SKM-1 (cell line): ENCODE data around the gene SKI.

Experiments
- DNase-seq: peaks from one replicate; lab custom pipeline; 2025; ENCODE audit not compliant: unreplicated experiment; lab: John Stamatoyannopoulos, UW

Gene SKI

DNA sequence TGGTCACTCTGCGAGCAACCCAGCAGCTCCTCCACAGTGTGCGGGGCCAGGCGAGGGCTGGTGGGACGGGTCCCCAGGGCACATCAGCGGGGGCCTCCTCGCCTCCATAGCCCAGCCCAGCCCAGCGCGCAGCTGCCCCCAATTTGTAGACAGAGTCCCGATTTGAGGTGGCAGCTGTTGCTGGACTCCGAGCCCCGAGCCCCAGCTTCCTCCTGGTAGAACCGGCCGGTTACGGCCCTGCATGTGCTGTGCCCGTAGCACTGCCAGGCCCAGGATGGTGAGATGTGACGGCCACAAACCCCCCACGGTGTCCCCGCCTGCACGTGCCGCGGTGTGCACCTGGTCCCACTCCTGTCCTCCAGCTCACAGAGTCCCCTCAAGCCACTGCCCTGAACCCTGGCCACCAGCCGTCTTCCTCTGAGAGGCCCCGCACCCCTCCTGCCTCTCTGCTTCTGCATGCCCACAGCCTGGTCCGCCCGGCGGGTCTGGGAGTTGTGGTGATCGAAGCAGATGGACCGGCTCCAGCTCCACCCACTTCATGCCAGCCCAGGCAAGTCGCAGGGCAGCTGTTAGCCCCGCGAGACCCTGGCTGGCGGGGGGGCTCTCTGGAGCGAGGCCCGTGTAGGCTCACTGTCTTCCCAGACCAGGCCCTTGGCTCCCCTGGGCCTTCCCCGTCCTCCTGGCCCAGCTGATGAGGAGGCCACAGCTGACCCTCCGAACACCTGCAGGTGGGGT lies 107.8 kb downstream of the SKI start:
- no peak for DNase-seq

DNA sequence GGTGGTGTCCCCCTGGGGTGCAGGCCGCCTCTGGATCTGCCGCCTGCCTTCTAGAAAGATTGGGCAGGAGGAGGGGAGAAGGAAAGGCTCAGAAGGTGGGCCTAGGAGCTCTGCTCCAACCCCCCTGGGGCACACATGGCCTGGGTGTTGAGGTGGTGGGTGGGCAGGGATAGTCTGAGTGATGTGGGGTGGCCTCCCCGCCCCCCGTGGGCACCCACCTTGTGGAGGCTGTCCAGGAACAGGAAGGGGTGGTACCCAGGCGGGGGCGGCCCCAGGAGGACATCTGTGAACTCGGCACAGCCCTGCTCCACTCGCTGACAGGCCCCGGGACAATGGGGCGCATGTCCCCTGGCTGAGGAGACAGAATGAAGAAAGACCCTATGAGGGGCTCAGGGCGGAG lies 108.4 kb downstream of the SKI start:
- no peak for DNase-seq

DNA sequence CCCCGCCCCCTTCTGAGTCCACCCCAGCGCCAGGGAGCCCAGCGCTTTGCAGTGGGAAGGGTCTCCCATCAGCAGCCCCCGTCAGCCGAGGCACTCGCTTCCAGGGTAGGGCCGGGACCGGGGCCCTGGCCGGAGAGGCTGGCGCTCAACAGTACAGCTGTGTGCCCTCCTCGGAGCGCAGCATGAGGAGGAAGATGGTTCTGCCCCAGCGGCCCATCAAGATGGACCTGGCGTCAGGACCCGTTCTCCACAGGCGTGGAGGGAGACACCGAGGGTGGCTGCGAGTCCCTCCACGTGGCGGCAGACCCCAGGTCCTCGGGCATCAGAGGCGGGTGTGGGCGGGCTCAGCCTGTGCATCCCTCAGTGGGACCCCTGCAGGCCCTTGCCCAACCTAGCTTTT lies 109.0 kb downstream of the SKI start:
- no peak for DNase-seq

DNA sequence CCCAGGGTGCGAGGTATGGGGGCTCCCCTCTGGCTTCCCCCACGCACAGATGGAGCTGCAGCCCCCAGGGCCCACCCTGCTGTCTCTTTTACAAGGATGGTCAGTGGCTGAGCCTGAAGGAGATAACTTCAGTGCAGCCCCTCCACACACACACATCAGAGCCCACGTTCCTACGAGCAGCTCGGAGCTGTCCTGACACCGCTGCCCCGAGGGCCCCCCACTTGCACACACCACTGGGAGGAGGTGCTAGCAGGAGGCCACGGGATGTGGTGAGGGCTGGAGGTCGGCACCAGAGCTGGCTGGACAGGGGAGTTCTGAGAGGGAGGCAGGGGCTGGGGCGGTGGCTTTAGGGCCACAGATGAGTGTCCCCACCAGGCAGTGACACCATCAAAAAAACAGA lies 109.4 kb downstream of the SKI start:
- no peak for DNase-seq

DNA sequence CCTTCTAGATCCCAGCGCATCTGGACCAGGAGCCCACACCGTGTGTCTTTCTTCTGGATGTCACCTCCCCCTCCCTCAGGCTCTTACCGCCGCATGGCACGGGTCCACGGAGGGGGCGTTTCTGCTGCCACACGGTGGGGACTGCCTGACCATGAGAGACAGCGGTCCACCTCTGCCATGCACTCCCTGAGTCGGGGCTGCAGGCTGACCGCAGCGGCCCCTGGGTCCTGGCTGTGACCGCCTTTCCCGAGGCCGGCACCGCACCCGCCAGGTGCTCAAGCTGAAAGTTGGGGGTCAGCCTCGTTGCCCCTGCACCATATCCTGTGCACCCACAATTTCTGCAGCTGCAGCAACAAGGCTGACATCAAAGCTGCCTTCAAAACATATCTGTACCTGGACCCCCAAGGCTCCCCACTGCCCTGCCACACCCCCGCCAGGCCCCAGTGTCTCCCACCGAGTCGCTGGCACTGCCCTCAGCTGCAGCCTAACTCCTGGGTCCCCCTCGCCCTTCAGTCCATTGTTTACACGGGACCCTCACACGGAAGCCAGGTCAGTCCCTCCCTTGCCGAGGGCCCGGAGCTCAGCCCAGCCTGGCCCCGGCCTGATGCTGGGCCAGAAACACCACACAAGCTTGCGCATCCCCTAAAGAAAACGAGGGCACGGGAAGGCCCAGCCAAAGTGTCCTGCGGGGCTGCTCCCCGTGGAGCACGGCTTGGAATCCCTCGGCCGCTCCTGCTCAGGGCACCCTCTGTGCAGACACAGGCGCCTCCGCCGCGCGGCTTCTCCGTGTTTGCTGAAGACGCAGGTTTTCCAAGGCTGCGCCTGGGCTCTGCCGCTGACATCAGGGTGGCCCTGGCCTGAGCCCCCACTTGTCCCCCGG lies 111.3 kb downstream of the SKI start:
- no peak for DNase-seq

DNA sequence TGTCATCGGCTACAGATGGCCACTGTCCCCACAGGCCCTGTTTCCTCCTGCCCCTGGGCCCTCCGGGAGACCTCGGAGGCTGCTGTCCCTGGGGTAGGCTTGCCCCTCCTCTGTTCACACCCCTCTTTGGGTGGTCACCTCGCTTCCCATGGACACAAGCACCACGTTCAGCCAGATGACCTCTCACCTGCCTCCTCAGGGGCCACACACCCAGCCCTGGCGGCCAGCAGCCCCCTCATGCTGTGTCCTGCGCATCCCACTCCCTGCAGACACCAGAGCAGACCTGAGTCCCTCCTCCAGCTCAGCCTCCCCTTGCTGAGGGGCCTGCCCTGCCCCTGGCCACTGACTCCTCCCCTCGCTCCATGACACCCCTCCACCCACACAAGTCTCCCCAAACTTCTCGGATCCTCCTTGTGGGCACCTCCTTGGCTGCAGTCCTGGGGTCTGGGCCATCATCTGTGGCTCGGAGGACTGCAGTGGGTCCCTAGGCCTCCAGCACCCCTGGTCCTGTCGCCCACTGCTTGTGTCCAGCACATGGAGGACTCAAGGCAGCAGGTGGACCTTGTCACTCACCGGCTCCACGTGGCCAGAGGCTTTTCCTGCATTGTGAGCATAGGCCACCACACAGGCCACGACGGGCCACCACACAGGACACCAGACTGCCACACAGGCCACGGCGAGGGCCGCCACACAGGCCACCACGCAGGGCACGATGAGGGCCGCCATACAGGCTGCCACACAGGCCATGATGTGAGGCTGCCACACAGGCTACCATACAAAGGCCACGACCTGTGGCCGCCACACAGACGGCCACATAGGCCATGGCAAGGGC lies 112.2 kb downstream of the SKI start:
- no peak for DNase-seq

DNA sequence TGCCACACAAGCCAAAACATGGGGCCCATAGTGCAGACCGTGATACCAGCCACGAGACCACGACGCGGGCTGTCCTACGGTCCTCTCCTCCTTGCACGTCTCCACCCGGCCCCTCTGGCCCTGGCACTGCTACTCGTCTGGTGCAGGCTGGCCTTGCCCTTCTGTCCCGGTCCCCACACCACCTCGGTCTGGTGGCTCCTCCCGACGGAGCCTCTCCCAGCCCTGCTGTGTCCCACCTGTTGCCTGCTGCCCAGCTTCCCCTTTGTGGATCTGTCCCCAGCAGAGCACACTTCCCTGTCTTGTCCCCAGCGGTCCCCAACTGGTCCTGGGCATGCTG lies 112.8 kb downstream of the SKI start:
- DNase-seq: no peak

DNA sequence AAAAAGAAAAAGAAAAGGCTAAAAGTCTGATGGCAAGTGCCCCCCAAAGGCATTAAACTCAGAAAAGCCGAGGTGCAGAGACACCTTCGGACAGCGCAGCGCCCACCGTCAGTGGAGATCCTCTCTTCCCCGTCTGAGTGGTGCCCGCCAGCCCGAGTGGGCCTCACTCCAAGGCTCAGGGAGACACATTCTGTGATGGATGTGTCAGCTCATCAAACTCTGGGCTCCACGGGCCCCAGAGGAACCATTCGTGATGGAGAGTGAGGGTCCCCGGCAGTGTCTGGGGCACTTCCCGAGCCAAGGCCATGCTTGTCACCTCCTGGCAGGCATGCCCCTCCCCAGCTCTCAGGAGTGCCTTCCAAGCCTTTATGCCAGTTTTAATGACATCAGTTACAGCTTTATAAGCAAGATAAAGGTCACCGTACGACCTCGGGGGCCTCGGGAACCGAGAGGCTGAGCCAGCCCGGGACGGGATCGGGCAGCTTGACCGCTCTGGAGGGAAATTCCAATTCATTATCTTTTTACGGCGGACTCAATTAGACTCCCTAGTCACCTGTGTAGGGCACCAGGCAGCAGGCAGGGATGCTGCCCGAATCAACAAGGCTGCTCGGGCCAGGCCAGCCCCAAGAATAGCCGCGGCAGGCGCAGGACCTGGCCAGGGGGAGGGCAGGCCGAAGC lies 113.7 kb downstream of the SKI start:
- no peak for DNase-seq

DNA sequence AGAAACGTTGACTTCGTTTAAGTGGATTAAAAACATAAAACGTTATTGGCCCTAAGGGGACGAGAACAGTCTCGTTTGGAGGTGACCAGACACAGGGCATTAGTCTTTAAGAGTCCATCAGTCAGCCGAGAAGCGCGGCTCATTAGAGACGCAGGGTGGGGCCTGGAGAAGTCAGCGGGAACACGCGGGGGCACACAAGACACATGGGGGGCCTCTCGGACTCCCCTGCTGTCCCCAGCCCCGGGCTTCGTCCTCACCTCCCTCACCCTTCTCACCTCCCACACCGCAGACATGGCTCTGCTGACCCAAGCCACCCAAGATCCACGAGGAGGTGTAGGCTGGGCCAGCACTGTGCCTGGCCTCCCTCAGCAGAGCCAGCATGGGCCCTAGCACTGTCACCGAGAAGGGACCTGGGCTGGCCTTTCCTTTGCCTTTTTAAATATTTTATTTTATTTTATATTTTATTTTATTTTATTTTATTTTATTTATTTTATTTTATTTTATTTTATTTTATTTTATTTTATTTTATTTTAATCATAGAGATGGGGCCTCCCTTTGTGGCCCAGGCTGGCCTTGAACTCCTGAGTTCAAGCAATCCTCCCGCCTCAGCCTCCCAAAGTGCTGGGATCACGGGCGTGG lies 114.4 kb downstream of the SKI start:
- no peak for DNase-seq

DNA sequence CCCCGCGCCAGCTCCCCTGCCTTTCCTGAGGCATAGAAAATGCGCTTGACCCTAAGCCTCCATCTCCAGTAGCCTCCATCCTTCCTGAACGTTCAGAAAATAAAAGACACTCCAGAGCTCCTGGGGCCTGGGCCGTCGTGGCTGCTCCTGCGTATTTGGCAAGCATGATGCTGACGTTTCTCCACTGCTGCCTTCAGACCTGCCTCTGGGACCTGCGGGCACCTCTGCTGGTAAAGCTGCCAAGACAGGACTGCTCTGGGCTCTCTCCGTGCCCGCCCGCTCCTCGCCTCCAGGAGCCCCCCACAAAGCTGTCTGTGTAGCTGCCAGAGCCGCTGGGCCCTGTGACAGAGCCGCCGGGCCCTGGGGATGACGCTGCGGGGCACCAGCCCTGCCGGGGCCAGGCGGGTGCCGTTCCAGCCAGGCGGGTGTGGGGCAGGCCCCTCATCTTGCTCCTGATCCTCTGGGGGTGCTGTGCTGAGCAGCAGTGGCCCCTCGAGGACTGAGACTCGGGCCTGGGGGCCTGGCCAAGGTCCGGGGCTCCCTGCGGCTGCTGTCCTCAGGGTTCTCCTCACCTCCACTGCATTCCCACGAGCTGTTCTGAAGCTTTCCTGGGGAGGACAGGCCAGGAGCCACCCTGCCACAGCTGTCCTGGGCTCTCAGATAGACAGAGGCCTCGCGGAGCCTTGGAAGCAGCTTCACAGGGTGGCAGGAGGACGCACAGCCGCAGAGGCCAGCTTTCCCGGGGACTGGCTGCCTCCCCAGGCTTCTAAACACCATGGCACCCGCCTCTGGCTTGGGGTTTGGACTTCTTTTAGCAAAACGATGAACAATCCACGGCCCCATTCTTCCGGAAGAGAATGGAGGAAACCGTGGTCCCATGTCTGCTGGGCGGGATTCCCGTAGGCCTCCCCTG lies 115.2 kb downstream of the SKI start:
- DNase-seq: no peak

DNA sequence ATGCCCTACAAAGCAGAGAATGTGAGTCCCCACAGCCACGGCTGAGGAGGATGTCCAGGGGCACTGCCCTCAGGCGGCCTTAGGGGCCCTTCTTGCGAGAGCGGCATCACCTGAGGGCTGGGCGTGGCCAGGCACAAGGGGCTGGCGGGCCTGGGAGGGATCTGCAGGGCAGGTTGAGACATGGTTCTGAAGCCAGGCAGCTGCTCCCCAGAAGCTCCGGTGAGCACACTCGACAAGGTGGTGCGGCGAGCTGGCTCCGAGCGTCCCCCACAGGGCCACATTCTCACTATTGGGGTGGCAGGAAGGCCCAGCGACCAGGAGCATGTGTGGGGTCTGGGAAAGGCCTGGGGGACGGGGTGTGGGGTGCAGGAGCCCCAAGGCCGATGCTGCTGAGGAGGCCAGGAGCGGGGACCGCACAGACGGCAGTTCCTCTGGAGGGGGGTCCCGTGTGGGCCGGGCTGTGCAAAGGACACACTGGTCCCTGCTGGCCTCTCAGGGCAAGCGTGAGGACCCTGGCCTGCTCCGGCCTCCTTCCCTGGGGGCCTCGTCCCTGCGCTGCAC lies 116.1 kb downstream of the SKI start:
- no peak for DNase-seq

DNA sequence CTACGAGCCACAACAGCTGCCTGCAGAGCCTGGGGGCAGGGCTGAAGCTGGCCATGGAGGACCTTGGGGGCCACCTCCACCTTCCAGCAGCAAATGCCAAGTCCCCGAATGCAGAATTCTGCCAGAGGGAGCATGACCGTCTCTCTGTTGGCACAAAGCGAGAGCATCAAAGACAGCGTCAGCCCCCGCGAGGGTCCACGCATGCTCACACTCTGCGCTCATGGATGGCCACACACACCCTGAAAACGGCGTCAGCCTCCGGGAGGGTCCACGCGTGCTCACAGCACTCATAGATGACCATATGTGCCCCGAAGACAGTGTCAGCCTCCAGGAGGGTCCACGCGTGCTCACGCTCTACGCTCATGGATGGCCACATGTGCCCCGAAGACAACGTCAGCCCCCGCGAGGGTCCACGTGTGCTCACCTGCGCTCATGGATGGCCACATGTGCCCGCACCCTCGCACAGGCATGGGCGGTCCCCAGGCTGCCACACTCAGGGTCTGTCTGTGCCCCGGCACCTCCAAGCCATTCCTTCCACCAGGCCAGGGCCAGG lies 116.7 kb downstream of the SKI start:
- no peak for DNase-seq

DNA sequence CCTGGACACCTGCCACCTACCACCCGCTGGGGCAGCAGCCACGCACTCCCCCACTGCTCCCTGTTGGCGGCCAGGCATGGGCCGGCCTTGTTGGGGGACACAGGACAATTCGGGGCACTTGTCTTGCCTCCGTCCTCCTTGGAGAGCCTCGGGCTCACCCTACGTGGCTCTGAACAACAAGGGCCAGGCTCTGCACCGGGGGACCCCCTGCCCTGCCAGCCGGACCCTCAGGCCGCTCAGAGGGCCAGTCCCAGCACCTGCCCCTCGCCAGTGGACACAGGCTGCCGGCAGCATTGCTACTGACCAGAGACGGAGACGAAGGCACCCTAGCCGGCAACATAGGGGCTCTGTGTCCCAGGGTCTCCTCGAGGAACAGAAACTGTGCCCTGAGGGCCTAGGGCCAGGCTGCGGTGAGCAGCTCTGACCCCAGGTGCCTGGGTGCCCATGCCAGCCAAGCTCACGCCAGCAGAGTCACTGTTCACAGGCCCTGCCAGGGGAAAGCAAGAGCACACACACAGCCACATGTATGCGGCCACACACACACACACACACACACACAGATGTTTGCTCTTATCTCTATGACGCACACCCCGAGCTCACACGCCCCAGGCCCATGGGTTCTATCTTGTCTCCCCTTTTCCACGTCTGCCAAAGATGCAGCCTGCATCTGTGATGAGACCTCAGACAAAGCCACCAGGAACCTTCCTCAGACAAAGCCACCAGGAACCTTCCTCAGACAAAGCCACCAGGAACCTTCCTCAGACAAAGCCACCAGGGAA lies 117.4 kb downstream of the SKI start:
- DNase-seq: no peak

DNA sequence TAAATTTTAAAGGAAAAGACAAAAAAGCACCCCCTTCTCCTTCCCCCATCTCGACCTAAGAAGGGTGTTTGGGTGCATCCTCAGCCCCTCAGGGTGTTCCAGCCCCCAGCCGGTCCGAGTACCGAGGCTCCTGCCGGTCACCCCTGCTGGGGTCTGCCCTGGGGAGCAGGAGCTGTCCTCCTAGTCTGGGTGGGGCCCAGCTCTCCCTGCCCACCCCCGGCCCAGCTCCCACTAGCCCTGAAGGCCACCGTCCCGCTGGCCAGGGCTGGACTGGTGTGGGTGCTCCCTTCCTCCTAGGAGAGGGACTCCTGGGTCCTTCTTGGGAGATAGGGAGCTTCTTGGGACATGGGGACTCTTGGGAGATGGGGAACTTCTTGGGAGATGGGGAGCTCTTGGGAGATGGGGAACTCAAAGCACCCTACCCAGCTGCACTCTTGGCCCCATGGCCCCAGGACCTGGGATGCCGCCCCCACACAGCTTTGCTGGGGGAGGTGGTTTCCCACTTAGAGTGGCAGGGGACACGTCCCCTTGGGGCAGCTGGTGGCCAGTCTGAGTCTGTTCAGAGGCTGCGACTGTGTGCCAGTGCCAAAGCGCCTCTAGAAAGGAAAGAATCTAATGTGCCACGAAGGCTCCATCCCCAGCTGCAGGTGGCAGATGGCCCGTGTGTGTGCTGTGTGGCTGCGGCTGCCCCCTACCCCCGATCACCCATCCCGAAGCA lies 118.7 kb downstream of the SKI start:
- DNase-seq: no peak

DNA sequence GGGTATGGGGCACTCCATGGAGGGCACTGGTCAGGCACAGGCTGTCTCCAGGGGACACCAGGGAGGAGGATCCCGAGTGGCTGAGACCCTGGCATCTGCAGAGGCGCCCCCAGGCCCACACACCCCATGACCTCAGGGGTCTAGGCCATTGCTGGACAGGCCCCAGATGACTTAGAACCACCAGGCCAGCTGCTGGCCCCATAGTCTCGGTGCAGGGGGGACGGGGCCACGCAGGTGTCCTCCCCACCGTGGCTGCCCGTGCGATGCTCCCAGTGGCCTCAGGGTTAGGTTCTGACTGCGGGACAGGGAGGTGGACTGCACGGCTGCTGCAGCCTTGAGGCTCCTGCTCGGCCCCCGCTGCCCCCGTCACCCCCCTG lies 119.3 kb downstream of the SKI start:
- DNase-seq: no peak

DNA sequence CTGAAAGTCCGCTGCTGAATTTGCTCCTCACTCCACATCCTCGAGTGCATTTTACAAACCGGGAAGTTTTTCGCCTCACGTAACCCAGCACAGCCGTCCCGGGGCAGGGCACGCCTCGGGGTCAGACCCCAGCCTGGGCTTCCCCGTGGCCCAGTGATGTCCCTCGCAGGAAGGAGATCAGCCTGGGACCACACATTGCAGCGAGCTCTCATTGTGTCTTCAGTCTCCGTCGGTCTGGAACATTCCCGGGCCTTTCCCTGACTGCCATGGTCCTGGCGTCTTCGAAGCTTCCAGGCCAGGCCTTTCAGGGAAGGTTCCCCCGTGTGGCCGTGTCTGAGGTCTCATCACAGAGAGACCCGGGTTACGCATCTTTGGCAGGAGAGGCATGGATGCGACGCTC lies 119.8 kb downstream of the SKI start:
- no peak for DNase-seq
